ENCODE data around the gene LRPAP1. TPM values are rescaled to one million over a fixed set of nuclear protein-coding genes. Genes with fewer than 3 reads are reported as not detected.

Gene LRPAP1
- polyA plus RNA-seq, 1 donor (not counting 4 experiments of a cell fraction or from before 2014, with no cell fraction given): 121 TPM

- Histone ChIP-seq H3K9me1 (ENCODE audit: control insufficient read depth, extremely low read depth, insufficient read depth, low read length) (no peaks in the 10 kb centered on the region), H4K20me1 (ENCODE audit: control insufficient read depth, extremely low read depth, insufficient read depth, low read length) (no peaks in the 10 kb centered on the region), H3K4me1 (ENCODE audit: control insufficient read depth, extremely low read depth, insufficient read depth, low read length) (no peaks in the 10 kb centered on the region), H3K4me3 (ENCODE audit: control insufficient read depth in 2 of 3, extremely low read depth in 1 of 3, insufficient read depth in 2 of 3, low read depth in 1 of 3, low read length in 3 of 3) (no peak overlapping the region), H3K27me3 (ENCODE audit: control insufficient read depth, extremely low read depth, insufficient read depth, low read length) (no peaks in the 10 kb centered on the region), H3K36me3 (ENCODE audit: control insufficient read depth in 2 of 2, extremely low read depth in 1 of 2, insufficient read depth in 2 of 2, low read length in 2 of 2) (peaks cover 32% of the 10 kb centered on the region in 2 experiments), H3K27ac (ENCODE audit: control insufficient read depth, insufficient read depth, low read length) (no peak overlapping the region), H3K79me2 (ENCODE audit: control insufficient read depth, insufficient read depth, low read length) (no peaks in the 10 kb centered on the region), H2AFZ (ENCODE audit: control insufficient read depth, low read length) (no peak overlapping the region), H3K9ac (ENCODE audit: control insufficient read depth, extremely low read depth, insufficient read depth, low read length) (no peak overlapping the region), H3K4me2 (ENCODE audit: control insufficient read depth, extremely low read depth, insufficient read depth, low read depth, low read length) (no peak overlapping the region), H3K9me3 (ENCODE audit: control insufficient read depth, low read depth, low read length) (no peaks in the 10 kb centered on the region)
- no peak for DNase-seq (ENCODE audit: low read depth, low spot score)
- TF ChIP-seq EZH2 (IDR thresholded peaks at IDR 0.05; ENCODE audit: low read length): no peak
- no peak for TF ChIP-seq CTCF (optimal IDR thresholded peaks at IDR 0.05 in 1 of 3, IDR thresholded peaks at IDR 0.05 in 1 of 3, conservative IDR thresholded peaks at IDR 0.05 in 1 of 3; ENCODE audit: extremely low read depth in 1 of 3, insufficient read depth in 2 of 3, low read length in 3 of 3)
- dilution Hi-C loops (cut with MboI; ENCODE audit: extremely low pct_ligation_motif_present, low sequenced_read_pairs): no loop called here
- no peak for FAIRE-seq
These were observed 16.0 kb downstream of the LRPAP1 start for GRCh38 chr4:3516061-3516835.

GRCh38 chr4:3515646-3516045, 16.6 kb downstream of the LRPAP1 start:
- Histone ChIP-seq H3K27ac (ENCODE audit: control insufficient read depth, insufficient read depth, low read length) (no peak overlapping the region), H3K4me2 (ENCODE audit: control insufficient read depth, extremely low read depth, insufficient read depth, low read depth, low read length) (no peak overlapping the region)

More at GRCh38 chr4:3515646-3516045, 16.6 kb downstream of the LRPAP1 start:
- Histone ChIP-seq H3K79me2 (ENCODE audit: control insufficient read depth, insufficient read depth, low read length) (peaks cover under 1% of the 10 kb centered on the region), H4K20me1 (ENCODE audit: control insufficient read depth, extremely low read depth, insufficient read depth, low read length) (peaks cover 4% of the 10 kb centered on the region), H2AFZ (ENCODE audit: control insufficient read depth, low read length) (no peak overlapping the region), H3K9ac (ENCODE audit: control insufficient read depth, extremely low read depth, insufficient read depth, low read length) (no peak overlapping the region), H3K4me3 (ENCODE audit: control insufficient read depth in 2 of 3, extremely low read depth in 1 of 3, insufficient read depth in 2 of 3, low read depth in 1 of 3, low read length in 3 of 3) (no peak overlapping the region), H3K9me1 (ENCODE audit: control insufficient read depth, extremely low read depth, insufficient read depth, low read length) (no peaks in the 10 kb centered on the region), H3K4me1 (ENCODE audit: control insufficient read depth, extremely low read depth, insufficient read depth, low read length) (no peaks in the 10 kb centered on the region), H3K27me3 (ENCODE audit: control insufficient read depth, extremely low read depth, insufficient read depth, low read length) (no peaks in the 10 kb centered on the region), H3K36me3 (ENCODE audit: control insufficient read depth in 2 of 2, extremely low read depth in 1 of 2, insufficient read depth in 2 of 2, low read length in 2 of 2) (peaks cover 31 to 34% of the 10 kb centered on the region in 2 experiments), H3K9me3 (ENCODE audit: control insufficient read depth, low read depth, low read length) (no peaks in the 10 kb centered on the region)
- TF ChIP-seq CTCF (optimal IDR thresholded peaks at IDR 0.05 in 1 of 3, IDR thresholded peaks at IDR 0.05 in 1 of 3, conservative IDR thresholded peaks at IDR 0.05 in 1 of 3; ENCODE audit: extremely low read depth in 1 of 3, insufficient read depth in 2 of 3, low read length in 3 of 3): no peak
- TF ChIP-seq EZH2 (IDR thresholded peaks at IDR 0.05; ENCODE audit: low read length): no peak
- DNase-seq (ENCODE audit: low read depth, low spot score) (no peak), FAIRE-seq (no peak)
- dilution Hi-C loops (cut with MboI; ENCODE audit: extremely low pct_ligation_motif_present, low sequenced_read_pairs): no loop called here

Measured in keratinocyte (primary cell).